Stimulated activated CD8-positive, alpha-beta memory T cell treated with anti-CD3 and anti-CD28 coated beads, Interleukin-7, amount 100 ng/mL, for 1 hour (primary cell): ENCODE data around the gene ARG2.

Experiments used
- DNase-seq, 2 donors: peaks; one replicate each; pipeline ENCODE4 v3.0.0-alpha.2; 2020; ENCODE audit warnings: low read depth in 2 of 2

The ARG2 gene

DNA sequence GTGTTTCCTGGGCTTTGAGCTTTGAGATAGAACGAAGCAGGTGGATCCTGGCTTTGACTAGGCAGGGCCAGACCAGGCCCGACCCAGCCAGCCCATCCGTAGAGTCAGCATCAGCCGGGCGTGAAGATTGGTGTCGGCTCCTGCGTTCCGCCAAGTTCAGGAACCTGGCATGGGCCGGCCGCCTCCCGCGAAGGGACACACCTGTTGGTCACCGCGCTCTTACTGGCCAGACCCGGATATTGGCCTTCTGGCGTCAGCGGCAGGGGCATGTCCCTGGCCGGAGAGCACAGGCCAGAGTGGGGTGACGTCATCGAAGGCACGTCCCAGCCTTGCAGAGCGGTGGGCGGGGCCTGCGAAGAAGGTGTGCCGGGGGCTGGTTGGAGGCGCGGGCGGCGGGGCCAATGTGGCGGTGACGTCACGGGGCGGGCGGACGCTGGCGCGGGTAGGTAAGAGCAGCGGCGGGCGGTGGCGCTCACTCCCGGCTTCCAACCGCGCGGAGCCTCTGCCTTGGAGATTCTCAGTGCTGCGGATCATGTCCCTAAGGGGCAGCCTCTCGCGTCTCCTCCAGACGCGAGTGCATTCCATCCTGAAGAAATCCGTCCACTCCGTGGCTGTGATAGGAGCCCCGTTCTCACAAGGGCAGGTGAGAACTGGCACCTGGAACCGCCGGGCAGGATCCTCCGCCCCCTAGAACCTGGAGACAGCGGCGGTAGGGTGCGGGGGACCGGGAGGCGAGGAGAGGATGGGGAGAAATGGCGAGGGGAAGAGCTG is at the start of gene ARG2:
Gene ARG2 (plus strand): TSS at position 475 of the 771 bp plus-strand sequence. CDS start 58 bp downstream, at position 533.
- DNase-seq, result peak; percentile 93 to 94

DNA sequence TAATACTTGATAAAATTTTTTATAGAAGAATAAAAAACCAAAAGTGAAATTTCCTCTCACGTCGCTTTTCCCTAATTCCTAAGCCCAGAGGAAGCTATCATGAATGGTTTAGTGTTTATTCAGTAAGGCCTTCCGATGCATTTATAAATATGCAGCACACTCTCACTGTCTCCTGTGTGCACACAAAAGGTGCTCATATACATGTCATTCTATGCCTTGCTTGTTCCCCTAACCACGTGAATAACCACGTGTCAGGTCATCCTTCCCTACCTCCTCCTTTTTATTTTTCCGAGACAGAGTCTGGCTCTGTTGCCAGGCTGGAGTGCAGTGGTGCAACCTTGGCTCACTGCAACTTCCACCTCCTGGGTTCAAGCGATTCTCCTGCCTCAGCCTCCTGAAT is 49.3 kb upstream of the ARG2 start:
- no peak for DNase-seq

DNA sequence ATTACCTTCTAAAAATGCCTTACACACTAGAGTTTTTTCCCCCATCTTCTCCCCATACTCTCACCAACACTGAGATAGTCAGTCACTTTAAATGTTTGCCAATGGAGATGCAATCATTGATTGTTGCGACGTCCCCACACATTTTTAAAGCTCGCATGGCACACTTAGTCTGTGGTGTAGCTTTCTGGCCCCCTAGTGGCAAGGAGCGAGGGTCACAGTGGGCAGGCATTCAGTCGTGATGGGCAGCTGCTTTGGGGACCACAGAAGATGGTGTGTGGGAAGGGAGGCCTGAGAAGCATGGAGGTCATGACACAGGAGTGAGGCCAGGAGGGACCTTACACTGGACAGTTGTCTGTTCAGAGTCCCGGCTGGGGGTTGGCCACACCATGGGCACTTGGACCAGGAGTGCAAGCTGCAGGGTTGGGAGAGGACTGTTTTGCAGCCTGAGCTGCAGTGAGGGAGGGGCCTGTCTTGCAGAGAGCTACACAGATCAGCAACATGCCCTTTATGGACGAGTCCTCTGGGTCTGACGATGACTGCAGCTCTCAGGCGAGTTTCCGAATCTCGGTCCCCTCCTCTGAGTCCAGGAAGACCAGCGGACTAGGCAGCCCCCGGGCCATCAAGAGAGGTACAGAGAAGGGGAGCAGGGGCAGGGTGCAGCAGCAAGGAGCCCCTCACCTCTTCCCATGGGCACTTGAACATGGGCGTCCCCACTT is 48.3 kb upstream of the ARG2 start:
- DNase-seq, result peak; percentile 37 to 46

DNA sequence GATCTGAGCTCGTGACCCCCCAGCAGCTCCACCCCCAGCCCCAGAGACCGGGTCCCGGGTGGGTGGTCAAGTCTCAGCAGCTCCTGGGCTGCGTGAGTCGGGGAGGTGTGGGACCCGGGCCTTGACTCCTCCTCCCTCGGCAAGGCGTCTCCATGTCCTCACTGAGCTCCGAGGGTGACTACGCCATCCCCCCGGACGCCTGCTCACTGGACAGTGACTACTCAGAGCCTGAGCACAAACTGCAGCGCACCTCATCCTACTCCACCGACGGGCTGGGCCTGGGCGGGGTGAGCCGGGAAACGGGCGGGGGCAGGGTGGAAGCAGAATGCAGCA is 47.8 kb upstream of the ARG2 start:
- DNase-seq, result no peak

DNA sequence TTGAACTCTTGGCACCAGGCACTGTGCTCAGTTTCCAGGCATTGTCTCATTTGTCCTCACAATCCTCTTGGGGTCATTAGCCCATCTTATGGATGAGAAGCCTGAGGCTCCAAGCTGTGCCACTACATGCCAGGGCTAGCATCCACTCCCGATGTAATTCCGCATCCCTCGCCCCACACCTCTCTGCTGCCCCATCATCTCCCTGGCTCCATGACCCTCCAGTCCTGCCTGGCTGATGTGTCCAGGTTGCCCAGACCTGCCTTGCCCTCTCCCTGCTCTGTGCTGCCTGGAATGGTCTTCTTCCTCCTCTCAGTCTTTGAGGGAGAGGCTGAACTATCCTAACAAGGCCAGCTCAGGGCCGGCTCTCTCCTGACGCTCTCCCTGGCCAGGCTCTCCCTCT is 47.1 kb upstream of the ARG2 start:
- no peak for DNase-seq

DNA sequence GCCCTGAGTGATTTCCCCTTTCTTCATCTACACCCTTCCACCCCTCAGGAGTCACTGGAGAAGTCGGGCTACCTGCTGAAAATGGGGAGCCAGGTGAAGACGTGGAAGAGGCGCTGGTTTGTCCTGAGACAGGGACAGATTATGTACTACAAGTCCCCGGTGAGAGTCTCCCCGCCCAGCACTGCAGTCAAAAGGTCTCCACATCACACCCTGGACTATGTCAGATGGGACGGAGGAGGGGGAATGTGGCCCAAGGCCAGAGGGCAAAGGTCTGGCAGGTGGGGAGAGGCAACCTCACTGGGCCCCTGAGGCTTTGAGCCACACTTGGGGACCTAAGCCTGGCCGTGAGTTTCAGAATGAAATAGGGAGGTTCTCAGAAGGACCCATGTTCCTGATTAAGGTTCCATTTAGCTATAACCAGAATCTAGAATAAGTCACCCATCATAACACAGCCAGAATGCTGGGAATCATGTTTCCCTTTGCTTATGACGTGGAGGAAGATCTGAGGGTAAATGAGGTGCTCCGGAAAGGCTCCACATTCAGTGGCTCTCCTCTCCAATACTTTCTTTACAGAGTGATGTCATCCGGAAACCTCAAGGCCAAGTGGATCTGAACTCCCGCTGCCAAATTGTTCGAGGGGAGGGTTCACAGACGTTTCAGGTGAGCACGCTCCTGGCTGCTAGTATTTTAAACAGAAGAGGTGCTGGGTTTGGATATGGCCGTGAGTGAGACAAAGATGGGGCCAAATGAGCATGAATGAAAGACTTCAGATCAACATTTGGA is 46.3 kb upstream of the ARG2 start:
- DNase-seq, result no peak

DNA sequence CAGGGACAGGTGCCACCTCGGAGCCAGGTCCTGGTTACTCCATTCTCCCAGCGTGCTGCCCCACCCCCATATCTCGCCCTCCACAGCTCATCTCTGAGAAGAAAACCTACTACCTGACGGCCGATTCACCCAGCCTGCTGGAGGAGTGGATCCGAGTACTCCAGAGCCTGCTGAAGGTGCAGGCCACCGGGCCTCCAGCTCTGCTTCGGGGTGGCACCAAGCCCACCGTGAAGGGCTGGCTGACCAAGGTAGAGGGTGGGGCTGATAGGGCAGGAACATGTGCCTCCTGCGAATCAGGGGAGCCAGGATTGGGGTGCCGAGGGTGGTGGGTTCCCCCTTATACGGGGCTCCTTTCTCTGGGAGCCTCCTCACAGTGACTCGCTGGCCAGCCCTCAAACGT is 45.6 kb upstream of the ARG2 start:
- DNase-seq, result no peak

DNA sequence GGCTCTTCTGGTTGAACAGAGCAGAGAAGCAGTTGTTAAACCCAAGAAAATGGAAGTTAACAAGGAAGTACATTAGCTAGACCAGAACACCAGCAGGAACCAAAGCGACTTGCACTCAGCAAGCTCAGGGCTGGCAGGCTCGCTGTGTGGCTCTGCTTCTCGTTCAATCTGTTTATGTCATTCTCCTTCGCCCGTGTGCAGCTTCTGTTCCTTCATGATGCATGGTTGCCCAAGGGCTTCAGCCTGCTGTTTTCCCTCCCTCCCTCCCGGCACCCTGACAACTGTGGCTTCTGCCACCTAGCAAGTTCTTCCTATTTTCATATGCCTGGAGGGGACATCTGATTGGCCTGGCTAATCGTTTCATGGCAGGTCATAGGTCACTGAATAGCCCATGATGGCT is 44.9 kb upstream of the ARG2 start:
- DNase-seq, result no peak

DNA sequence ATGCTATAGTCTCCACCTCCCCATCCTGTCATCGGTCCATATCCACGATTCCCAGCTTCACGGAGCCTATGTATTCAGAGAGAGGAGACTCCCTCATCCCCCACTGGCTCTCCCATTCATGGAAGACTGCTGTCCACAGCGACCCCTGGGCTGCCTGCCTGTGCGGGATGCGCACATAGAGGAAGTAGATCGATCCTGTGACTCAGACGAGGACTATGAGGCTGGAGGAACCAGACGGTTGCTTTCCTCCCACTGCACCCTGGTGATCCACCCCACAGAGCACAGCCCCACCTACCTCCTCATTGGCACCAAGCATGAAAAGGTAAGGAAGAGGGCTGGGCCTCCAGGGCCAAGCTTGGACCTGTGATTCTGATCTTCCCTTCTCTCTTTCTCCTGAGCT is 44.0 kb upstream of the ARG2 start:
- DNase-seq, result no peak

DNA sequence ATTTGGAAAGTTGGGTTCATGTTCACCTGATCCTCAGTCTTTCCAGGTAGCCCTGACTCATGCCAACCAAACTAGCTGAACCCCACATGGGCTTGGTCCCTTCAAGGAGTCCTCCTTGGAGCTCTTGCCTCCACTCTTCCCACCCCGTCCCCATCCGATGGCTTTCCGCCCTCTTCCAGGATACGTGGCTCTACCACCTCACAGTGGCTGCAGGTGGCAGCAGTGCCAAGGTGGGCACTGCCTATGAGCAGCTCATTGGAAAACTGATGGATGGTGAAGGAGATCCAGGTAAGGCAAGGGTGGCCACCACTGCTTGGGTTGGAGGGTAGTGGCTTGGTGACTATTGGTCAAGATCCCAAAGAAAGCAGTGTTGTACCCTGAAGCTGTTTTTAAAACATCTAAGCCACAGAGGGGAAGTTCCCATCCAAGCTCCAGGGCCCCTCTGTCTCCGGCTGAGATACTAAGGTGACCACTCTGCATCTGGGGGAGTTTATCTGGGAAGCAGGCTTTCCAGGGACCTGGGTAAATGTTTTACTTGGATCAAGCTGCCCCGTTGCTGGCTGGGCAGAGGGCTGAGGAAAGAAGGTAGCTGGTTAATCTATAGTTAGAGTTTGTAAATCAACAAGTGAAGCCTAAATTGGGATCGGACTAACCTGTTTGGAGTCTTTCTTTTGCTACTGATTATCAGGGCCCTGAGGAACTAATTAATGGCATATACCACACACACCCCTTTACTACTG is 43.3 kb upstream of the ARG2 start:
- no peak for DNase-seq

DNA sequence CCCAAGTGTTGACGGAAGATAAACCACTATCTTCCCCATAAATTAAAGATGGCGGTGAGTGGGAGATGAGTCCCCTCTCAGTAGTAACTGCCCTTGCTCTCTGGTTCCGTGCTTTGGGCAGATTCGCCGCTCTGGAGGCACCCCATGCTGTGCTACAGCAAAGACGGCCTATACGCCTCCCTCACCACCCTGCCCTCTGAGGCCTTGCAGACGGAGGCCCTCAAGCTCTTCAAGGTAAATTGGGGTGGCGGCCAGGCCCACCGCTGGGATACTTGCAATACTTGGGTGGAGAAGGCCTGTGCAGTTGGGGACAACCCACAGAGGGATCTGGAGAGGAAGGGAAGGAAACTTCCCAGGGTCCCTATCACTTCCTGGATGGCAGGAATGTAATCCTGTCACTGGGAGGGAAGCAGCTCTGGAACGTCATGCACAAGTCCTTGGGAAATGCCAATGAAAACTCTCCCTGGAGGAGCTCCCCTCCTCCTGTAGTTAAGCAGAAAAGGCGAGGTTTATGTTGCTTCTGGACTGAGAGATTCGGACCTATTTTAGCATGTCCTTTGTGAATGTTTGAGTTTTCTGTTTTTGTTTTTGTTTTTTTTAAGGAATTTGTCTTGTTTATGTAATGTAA is 42.4 kb upstream of the ARG2 start:
- DNase-seq, result no peak

DNA sequence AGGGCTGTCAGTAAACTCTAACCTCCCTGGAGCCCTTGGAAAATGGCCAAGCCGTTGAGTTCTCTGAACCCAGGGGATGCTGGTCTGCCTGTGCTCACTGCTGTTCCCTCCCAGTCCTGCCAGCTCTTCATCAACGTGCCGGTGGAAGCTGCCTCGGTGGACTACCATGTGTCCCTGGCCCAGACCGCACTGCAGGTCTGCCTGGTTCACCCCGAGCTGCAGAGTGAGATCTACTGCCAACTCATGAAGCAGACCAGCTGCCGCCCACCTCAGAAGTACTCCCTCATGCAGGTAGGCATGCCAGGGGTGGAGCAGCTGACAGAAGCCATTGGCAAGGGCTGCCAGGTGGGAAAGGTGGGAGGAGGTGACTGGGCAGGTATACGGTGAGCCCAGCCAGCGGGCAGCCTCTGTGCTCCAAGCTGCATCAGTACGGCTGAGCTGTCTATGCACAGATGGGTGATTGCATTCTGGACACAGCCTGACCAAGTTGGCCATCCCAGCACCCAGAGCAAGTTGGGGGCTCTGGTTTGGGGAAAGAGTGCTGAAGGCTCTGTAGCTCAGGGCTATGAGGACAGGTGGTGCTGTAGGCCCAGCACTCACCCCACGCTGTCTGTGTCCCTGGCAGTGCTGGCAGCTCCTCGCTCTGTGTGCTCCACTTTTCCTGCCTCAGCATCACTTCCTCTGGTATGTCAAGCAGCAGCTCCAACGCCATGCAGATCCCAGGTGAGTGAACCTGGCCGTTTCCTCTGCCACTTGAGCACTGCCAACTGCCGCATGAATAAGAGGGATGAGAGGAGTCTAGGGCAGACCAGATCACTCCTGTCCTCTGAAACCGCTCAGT is 41.6 kb upstream of the ARG2 start:
- no peak for DNase-seq

DNA sequence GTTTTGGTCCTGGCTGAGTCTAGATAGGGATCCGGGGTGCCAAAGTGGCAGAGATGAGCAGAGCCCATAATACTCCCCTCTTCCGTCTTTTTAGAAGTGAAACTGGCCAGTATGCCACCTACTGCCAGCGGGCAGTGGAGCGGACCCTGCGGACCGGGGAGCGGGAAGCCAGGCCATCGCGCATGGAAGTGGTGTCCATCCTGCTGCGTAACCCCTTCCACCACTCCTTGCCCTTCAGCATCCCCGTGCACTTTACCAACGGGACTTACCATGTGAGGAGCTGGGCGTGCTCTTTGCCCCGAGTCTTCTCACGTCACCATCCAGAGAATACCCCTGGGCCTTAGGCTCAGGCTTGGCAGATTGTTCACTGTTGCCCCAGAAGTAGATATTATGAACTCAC is 40.7 kb upstream of the ARG2 start:
- DNase-seq, result no peak

DNA sequence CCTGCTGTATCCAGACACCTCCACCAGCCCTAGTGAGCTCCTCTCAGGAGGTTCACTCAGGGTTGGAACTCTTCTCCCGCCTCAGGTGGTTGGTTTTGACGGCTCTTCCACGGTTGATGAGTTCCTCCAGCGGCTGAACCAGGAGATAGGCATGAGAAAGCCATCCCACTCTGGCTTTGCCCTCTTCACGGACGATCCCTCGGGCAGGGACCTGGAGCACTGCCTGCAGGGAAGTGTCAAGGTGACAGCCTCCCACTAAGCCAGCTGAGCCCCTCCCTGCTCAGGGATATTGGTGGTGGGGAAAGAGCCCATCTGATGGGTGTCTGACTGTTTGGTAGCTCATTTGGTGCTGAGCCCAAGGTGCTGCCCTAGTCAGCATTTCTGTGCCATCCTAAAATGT is 40.1 kb upstream of the ARG2 start:
- DNase-seq, result no peak

DNA sequence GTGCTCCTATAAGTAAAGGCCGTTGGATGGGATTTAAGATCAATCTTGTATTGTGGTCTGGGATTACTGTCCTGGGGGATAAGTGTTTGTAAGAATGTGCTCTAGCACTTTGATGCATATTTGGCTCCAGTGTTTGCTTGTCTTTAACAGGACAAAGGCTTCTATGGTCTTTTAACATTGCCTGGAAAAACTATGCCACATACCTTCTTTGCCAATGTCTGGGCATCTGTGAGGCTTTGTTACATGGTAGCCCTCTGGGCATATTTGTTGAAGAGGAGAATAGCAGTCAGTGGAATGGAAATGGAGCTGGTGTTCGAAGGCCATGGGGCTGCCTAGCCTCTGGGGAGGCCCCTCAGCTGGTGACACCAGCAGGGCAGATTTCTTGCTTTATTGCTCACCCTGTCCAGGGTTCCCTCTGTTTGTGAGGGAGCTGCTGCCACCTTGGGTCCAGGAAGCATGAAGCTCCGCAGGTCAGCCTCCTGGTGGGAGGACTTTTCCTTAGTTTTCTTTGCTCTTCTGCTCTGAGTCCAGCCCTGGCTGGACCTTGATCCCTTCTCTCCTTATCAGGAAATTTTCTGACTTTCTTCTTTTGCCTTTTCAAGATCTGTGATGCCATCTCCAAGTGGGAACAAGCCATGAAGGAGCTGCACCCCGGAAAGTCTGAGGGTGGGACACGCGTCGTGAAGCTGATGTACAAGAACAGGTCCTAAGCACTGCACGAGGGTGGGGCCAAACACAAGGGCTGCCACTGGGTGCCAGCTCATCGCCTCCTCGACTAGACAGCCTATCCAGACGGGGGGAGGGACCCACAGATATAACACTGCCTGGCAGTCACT is 39.2 kb upstream of the ARG2 start:
- no peak for DNase-seq

DNA sequence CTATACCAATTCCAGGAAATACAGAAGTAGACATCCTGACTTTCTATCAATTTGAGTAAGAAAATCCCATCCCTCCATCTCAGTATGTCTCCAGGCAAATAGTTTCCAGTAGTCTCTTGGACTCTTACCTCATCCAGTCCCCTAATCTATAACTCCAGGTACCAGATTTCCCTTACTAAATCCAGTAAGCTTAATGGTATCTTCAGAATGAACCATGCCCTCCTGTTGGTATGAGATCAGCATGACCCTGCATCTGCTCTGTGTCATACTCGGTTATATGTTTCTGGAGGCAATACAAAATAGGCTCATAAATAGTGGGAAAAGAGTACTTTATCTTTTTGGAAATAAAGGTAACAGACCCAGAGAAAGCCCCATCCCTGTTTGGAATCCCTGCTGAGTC is 38.1 kb upstream of the ARG2 start:
- no peak for DNase-seq

DNA sequence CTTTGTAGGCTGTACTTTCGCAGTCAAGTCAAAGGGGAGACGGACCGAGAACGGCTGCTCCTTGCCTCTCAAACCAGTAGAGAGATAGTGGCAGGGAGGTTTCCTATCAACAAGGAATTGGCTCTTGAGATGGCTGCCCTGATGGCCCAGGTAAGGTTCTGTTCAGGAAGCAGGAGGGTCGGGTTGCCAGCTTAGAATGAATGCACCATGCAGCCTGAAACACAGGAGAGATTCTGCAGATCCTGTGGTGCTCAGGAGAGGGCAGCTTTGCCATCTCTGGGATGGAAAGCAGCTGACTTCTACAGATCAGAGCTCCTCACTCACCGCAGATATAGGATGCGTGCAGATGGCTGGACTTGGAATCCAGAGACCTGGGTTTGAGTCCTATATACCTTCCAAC is 37.7 kb upstream of the ARG2 start:
- DNase-seq, result no peak

DNA sequence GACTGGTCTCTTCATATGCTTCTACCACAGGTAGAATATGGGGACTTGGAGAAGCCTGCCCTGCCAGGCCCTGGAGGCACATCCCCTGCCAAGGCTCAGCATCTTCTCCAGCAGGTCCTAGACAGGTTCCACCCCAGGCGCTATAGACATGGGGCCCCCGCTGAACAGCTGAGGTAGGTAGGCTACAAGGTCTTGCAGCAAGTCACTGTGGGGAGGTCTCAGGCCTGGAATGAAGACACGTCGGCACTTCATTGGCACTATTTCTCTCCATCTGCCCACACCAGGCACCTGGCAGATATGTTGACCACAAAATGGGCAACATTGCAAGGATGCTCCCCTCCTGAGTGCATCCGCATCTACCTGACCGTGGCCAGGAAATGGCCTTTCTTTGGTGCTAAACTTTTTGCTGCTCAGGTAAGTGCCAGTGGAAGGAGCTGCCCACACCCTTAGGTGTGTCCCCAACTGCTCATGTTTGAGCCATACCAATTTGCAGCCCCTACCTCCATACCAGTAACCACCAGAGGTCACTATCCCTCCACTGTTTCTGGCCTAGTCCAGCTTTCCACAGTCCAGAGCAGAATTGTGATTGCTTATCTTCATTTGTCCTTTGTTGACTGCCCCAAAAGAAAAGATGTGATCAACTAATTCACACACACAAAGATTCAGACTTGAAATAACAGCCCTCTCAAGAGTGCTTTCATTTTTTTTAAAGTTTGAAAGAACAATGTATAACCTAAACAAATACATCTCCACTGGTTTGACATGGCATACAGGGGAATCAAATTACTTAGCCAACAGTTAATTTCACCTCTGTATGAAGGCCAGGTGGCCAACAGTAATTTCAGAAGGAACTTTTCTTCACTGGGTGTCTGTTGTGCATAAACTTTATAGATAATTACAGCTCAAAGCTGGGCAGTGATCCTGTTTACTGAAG is 35.7 kb upstream of the ARG2 start:
- no peak for DNase-seq

DNA sequence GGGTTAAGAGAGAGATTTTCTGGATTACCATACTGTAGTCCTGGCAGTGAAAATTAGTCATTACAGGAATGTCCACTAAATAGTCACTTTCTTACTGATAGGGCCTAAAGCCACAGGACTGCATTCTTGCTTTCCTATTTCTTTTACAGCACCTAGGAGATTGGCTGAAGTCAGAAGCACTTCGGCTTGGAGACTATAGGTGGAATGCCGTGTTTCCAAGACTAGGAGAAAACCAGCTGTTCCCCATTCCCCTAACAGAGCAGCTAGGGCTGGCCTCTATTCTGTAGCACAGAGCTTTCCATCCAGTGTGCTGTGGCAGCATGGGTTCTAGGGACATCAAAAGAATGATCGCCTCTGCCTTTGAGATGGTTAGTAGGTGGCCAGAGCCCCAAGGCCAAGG is 34.7 kb upstream of the ARG2 start:
- no peak for DNase-seq
